SK-N-SH treated with all-trans-retinoic acid at 6 μM for 48 hours (cell line): ENCODE data around the gene PJA2.

ENCODE experiments used
- BACH2 ChIP-seq: fragments of 250-450 bp; sonication (Bioruptor Pico); IDR thresholded peaks from 2 replicates; pipeline ENCODE4 v1.9.0; 2021; ENCODE audit warnings: mild to moderate bottlenecking, borderline replicate concordance
- CREB5 ChIP-seq: fragments of 250-450 bp; sonication (Bioruptor Pico); IDR thresholded peaks from 2 replicates; pipeline ENCODE4 v1.5.1; 2020; ENCODE audit warnings: low read depth, mild to moderate bottlenecking, moderate library complexity
- CSDC2 ChIP-seq: fragments of 250-450 bp; sonication (Bioruptor Pico); IDR thresholded peaks from 2 replicates; pipeline ENCODE4 v1.5.0; 2020; ENCODE audit warnings: mild to moderate bottlenecking, moderate library complexity
- ESRRG ChIP-seq: fragments of 250-450 bp; sonication (Bioruptor Pico); IDR thresholded peaks from 2 replicates; pipeline ENCODE4 v1.6.1; 2021; ENCODE audit warnings: mild to moderate bottlenecking
- PATZ1 ChIP-seq: fragments of 250-450 bp; sonication (Bioruptor Pico); IDR thresholded peaks from 2 replicates; pipeline ENCODE4 v1.8.0; 2020; ENCODE audit warnings: mild to moderate bottlenecking, moderate library complexity, borderline replicate concordance
- PPARA ChIP-seq: fragments of 250-450 bp; sonication (Bioruptor Pico); IDR thresholded peaks from 2 replicates; pipeline ENCODE4 v1.5.0; 2020; ENCODE audit warnings: mild to moderate bottlenecking, borderline replicate concordance
- ZC3H10 ChIP-seq: fragments of 250-450 bp; sonication (Bioruptor Pico); IDR thresholded peaks from 2 replicates; pipeline ENCODE4 v1.5.1; 2021; ENCODE audit warnings: mild to moderate bottlenecking, moderate library complexity
- ZFP3 ChIP-seq: fragments of 250-450 bp; sonication (Bioruptor Pico); IDR thresholded peaks from 2 replicates; pipeline ENCODE4 v1.5.0; 2020; ENCODE audit warnings: mild to moderate bottlenecking, moderate library complexity
- ZFP30 ChIP-seq: fragments of 450-650 bp; formaldehyde crosslinking; IDR thresholded peaks from 2 replicates; pipeline ENCODE4 v1.5.0; 2022; ENCODE audit warnings: mild to moderate bottlenecking, moderate library complexity
- ZNF565 ChIP-seq: fragments of 450-650 bp; formaldehyde crosslinking; conservative IDR thresholded peaks from 2 replicates; pipeline ENCODE4 v1.5.0; 2020; ENCODE audit warnings: low read depth, mild to moderate bottlenecking, moderate library complexity
- ZNF8 ChIP-seq: fragments of 450-650 bp; formaldehyde crosslinking; IDR thresholded peaks from 2 replicates; pipeline ENCODE4 v1.5.0; 2020; ENCODE audit warnings: mild to moderate bottlenecking, moderate library complexity
- TF ChIP-seq, protein P1 (sequence below): fragments of 250-450 bp; sonication (Bioruptor Pico); IDR thresholded peaks from 2 replicates; pipeline ENCODE4 v1.5.1; 2021; ENCODE audit warnings: mild to moderate bottlenecking, moderate library complexity

DNA sequence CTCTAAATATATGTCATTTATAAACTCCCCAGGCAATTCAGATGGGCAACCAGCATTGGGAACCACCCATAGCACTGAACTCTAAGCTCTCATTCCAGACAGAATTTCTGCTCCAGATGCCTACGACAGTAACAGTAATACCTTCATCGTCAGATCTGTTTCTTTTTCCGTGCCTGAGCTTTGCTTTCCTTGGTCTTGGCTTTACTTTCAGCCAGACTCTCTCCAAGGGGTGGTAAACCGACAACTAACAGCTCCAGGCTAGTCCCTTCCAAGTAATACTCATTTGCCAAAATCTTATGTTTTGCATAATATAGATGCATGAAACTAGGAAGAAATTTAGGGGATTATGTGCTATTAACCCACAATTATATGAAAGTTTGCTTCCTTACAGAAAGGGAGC is 102.3 kb downstream of the PJA2 start:
- TF ChIP-seq ZNF8 (CRISPR knock-in tag) (no peak), PPARA (no peak), PATZ1 (CRISPR knock-in tag) (no peak), CSDC2 (no peak), CREB5 (CRISPR knock-in tag) (no peak), ZNF565 (CRISPR knock-in tag) (no peak), ZFP3 (CRISPR knock-in tag) (no peak), BACH2 (no peak), ZC3H10 (no peak), ZFP30 (no peak), ESRRG (CRISPR knock-in tag) (no peak)
- TF ChIP-seq, protein P1, sequence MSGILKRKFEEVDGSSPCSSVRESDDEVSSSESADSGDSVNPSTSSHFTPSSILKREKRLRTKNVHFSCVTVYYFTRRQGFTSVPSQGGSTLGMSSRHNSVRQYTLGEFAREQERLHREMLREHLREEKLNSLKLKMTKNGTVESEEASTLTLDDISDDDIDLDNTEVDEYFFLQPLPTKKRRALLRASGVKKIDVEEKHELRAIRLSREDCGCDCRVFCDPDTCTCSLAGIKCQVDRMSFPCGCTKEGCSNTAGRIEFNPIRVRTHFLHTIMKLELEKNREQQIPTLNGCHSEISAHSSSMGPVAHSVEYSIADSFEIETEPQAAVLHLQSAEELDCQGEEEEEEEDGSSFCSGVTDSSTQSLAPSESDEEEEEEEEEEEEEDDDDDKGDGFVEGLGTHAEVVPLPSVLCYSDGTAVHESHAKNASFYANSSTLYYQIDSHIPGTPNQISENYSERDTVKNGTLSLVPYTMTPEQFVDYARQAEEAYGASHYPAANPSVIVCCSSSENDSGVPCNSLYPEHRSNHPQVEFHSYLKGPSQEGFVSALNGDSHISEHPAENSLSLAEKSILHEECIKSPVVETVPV (CRISPR knock-in tag): no peak
